ENCODE measurements around the gene LINGO3. TPM values are rescaled to one million over a fixed set of nuclear protein-coding genes. Genes with fewer than 3 reads are reported as not detected.
A peak's percentile ranks its signal among the peaks of the same experiment; 100 is the strongest.

LINGO3 gene
- total RNA-seq, 1 donor from 2014 or later: not detected

GRCh38 chr19:2288818-2289713 is 18.9 kb downstream of the LINGO3 start:
- Mint-ChIP-seq H3K4me3 (ENCODE audit: unreplicated experiment) (peak overlapping the region; percentile 2), H3K4me1 (ENCODE audit: low read depth) (peaks cover 8% of the 10 kb centered on the region), H3K27ac (ENCODE audit: unreplicated experiment) (no peak overlapping the region), H3K36me3 (ENCODE audit: low read depth) (no peaks in the 10 kb centered on the region), H3K9me3 (ENCODE audit: low read depth) (no peaks in the 10 kb centered on the region), H3K27me3 (ENCODE audit: low read depth) (peaks cover 13% of the 10 kb centered on the region)
- no peak for TF ChIP-seq CTCF (IDR thresholded peaks at IDR 0.05)
- no peak for DNase-seq (ENCODE audit: low spot score)

GRCh38 chr19:2288338-2288817 is 19.6 kb downstream of the LINGO3 start:
- TF ChIP-seq CTCF (IDR thresholded peaks at IDR 0.05): no peak
- Mint-ChIP-seq H3K4me1 (ENCODE audit: low read depth) (peaks cover 5% of the 10 kb centered on the region), H3K36me3 (ENCODE audit: low read depth) (no peaks in the 10 kb centered on the region), H3K27ac (ENCODE audit: unreplicated experiment) (no peak overlapping the region), H3K27me3 (ENCODE audit: low read depth) (peaks cover 13% of the 10 kb centered on the region), H3K9me3 (ENCODE audit: low read depth) (no peaks in the 10 kb centered on the region), H3K4me3 (ENCODE audit: unreplicated experiment) (no peak overlapping the region)
- no peak for DNase-seq (ENCODE audit: low spot score)

GRCh38 chr19:2287585-2288337 is 20.2 kb downstream of the LINGO3 start:
- Mint-ChIP-seq H3K36me3 (ENCODE audit: low read depth) (no peaks in the 10 kb centered on the region), H3K27me3 (ENCODE audit: low read depth) (peaks cover 13% of the 10 kb centered on the region), H3K4me1 (ENCODE audit: low read depth) (peaks cover 9% of the 10 kb centered on the region), H3K9me3 (ENCODE audit: low read depth) (no peaks in the 10 kb centered on the region), H3K27ac (ENCODE audit: unreplicated experiment) (no peak overlapping the region), H3K4me3 (ENCODE audit: unreplicated experiment) (no peak overlapping the region)
- DNase-seq (ENCODE audit: low spot score): no peak
- TF ChIP-seq CTCF (IDR thresholded peaks at IDR 0.05): no peak

- Mint-ChIP-seq H3K27me3 (ENCODE audit: low read depth) (peaks cover 13% of the 10 kb centered on the region), H3K4me3 (ENCODE audit: unreplicated experiment) (no peak overlapping the region), H3K36me3 (ENCODE audit: low read depth) (no peaks in the 10 kb centered on the region), H3K4me1 (ENCODE audit: low read depth) (peaks cover 21% of the 10 kb centered on the region), H3K27ac (ENCODE audit: unreplicated experiment) (no peak overlapping the region), H3K9me3 (ENCODE audit: low read depth) (no peaks in the 10 kb centered on the region)
- TF ChIP-seq CTCF (IDR thresholded peaks at IDR 0.05): no peak
- DNase-seq (ENCODE audit: low spot score): no peak
Observed at GRCh38 chr19:2286402-2287140, 21.4 kb downstream of the LINGO3 start.

Data from chondrocyte (in vitro differentiated cells).